DND-41 (cell line): ENCODE results near the gene RBMS2.

Experiments
- ATAC-seq: fragments of 200-7000 bp; cut with Tn5 transposase; 3 replicates; pipeline ENCODE4 v1.9.1; 2021; ENCODE audit warnings: low read depth; ENCODE audit not compliant: insufficient read depth
- DNase-seq: peaks from one replicate; pipeline ENCODE4 v3.0.0-alpha.2; 2020
- H2AFZ ChIP-seq: 2 replicates; pipeline ENCODE4 v1.6.0; 2012; ENCODE audit warnings: low read depth, low read length
- H3K27ac ChIP-seq: 2 replicates; pipeline ENCODE4 v1.5.1; 2012; ENCODE audit warnings: low read length, inconsistent platforms
- H3K27me3 ChIP-seq: fragments of 200-600 bp; sonication (generic); 2 replicates; pipeline ENCODE4 v1.6.0; 2012; ENCODE audit warnings: low read length, mild to moderate bottlenecking, inconsistent platforms; ENCODE audit not compliant: insufficient read depth, poor library complexity
- H3K36me3 ChIP-seq: 2 replicates; pipeline ENCODE4 v1.5.1; 2012; ENCODE audit warnings: low read length, inconsistent platforms; ENCODE audit not compliant: insufficient read depth
- H3K4me1 ChIP-seq: 2 replicates; pipeline ENCODE4 v1.5.1; 2012; ENCODE audit warnings: mild to moderate bottlenecking, low read length; ENCODE audit not compliant: insufficient read depth
- H3K4me2 ChIP-seq: 2 replicates; pipeline ENCODE4 v1.6.0; 2012; ENCODE audit warnings: mild to moderate bottlenecking, moderate library complexity, low read length, inconsistent platforms; ENCODE audit not compliant: insufficient read depth
- H3K4me3 ChIP-seq, 2 experiments: fragments of 200-600 bp in 1 of 2; shearing (Covaris generic) in 1 of 2; 2 replicates each; pipeline ENCODE4 v1.5.1; 2012 to 2016; ENCODE audit warnings: inconsistent platforms in 2 of 2, low read length in 2 of 2, mild to moderate bottlenecking in 2 of 2, low read depth in 1 of 2, moderate library complexity in 1 of 2
- H3K79me2 ChIP-seq: 2 replicates; pipeline ENCODE4 v1.6.0; 2012; ENCODE audit warnings: low read length, inconsistent platforms; ENCODE audit not compliant: insufficient read depth
- H3K9ac ChIP-seq: 2 replicates; pipeline ENCODE4 v1.6.0; 2012; ENCODE audit warnings: low read depth, mild to moderate bottlenecking, inconsistent platforms, low read length, moderate library complexity
- H3K9me3 ChIP-seq: 2 replicates; pipeline ENCODE4 v1.5.1; 2012; ENCODE audit warnings: low read length, moderate library complexity, mild to moderate bottlenecking, inconsistent platforms; ENCODE audit not compliant: insufficient read depth, severe bottlenecking
- H4K20me1 ChIP-seq: 2 replicates; pipeline ENCODE4 v1.6.0; 2012; ENCODE audit warnings: low read length; ENCODE audit not compliant: insufficient read depth
- EZH2 ChIP-seq: IDR thresholded peaks from 3 replicates; pipeline ENCODE4 v1.6.1; 2012; ENCODE audit warnings: borderline replicate concordance, low read depth, mild to moderate bottlenecking, moderate library complexity, low read length, inconsistent platforms; ENCODE audit not compliant: severe bottlenecking
- TF ChIP-seq, protein P1 (sequence below): IDR thresholded peaks from 2 replicates; pipeline ENCODE4 v1.5.1; 2012; ENCODE audit warnings: borderline replicate concordance, low read length, moderate library complexity, mild to moderate bottlenecking; ENCODE audit not compliant: poor library complexity, severe bottlenecking; ENCODE audit errors: extremely low read depth

RBMS2 gene

DNA sequence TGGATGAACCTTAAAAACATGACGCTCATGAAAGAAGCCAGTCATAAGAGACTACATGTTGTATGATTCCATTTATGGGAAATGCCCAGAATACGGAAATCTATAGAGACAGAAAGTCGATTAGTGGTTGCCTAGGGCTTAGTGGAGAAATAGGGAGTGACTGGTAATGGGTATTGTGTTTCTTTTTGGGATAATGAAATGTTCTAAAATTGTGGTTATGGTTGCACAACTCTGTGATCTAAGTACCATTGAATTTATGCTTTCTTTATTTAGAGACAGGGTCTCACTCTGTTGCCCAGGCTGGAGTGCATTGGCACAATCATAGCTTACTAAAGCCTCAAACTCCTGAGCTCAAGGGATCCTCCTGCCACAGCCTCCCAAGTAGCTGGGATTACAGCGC, 8.0 kb downstream of the RBMS2 start:
- Histone ChIP-seq H3K4me3 (no peak overlapping the region), H4K20me1 (no peaks in the 10 kb centered on the region), H3K79me2 (no peaks in the 10 kb centered on the region), H2AFZ (no peak overlapping the region), H3K9me3 (no peaks in the 10 kb centered on the region), H3K9ac (no peak overlapping the region), H3K4me1 (no peaks in the 10 kb centered on the region), H3K36me3 (no peaks in the 10 kb centered on the region), H3K27ac (no peak overlapping the region), H3K4me2 (no peak overlapping the region), H3K27me3 (no peaks in the 10 kb centered on the region)
- DNase-seq (no peak), ATAC-seq (no peak)
- TF ChIP-seq, protein P1, sequence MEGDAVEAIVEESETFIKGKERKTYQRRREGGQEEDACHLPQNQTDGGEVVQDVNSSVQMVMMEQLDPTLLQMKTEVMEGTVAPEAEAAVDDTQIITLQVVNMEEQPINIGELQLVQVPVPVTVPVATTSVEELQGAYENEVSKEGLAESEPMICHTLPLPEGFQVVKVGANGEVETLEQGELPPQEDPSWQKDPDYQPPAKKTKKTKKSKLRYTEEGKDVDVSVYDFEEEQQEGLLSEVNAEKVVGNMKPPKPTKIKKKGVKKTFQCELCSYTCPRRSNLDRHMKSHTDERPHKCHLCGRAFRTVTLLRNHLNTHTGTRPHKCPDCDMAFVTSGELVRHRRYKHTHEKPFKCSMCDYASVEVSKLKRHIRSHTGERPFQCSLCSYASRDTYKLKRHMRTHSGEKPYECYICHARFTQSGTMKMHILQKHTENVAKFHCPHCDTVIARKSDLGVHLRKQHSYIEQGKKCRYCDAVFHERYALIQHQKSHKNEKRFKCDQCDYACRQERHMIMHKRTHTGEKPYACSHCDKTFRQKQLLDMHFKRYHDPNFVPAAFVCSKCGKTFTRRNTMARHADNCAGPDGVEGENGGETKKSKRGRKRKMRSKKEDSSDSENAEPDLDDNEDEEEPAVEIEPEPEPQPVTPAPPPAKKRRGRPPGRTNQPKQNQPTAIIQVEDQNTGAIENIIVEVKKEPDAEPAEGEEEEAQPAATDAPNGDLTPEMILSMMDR = no peak
- no peak for TF ChIP-seq EZH2

DNA sequence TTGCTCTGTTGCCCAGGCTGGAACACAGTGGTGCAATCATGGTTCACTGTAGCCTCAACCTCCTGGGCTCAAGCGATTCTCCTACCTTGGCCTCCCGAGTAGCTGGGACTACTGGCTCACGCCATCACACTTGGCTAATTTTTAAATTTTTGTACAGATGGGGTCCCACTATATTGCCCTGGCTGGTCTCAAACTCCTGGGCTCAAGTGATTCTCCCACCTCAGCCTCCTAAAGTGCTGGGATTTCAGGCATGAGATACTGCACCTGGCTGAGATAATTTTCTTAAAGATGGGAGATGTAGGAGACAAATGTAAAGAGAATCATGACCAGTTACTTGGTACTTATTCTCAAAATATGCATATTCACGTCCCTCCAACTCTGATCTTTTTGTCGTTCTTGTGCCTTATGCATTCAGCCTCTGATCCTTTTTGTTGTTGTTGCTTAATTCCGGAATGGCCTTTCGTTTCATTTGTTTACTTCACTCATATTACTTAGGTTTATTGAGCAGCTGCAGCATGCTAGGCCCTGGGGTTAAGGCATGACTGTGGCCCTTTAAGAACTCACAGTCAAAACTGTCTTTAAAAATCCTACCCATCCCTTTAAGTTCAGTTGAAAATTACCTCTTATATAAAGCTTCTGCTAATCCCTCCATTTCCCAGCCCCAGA, 8.9 kb downstream of the RBMS2 start:
- no peak overlapping the region for H3K9ac ChIP-seq
- DNase-seq = no peak
- no peak overlapping the region for H3K4me2 ChIP-seq
- H3K4me3 ChIP-seq = no peak overlapping the region
- no peaks in the 10 kb centered on the region for H3K79me2 ChIP-seq
- no peak for ATAC-seq
- H3K4me1 ChIP-seq = no peaks in the 10 kb centered on the region
- TF ChIP-seq, protein P1 = no peak
- TF ChIP-seq EZH2 = no peak
- H3K27ac ChIP-seq = no peak overlapping the region
- no peaks in the 10 kb centered on the region for H3K27me3 ChIP-seq
- no peaks in the 10 kb centered on the region for H4K20me1 ChIP-seq
- no peaks in the 10 kb centered on the region for H3K9me3 ChIP-seq
- no peak overlapping the region for H2AFZ ChIP-seq
- no peaks in the 10 kb centered on the region for H3K36me3 ChIP-seq

DNA sequence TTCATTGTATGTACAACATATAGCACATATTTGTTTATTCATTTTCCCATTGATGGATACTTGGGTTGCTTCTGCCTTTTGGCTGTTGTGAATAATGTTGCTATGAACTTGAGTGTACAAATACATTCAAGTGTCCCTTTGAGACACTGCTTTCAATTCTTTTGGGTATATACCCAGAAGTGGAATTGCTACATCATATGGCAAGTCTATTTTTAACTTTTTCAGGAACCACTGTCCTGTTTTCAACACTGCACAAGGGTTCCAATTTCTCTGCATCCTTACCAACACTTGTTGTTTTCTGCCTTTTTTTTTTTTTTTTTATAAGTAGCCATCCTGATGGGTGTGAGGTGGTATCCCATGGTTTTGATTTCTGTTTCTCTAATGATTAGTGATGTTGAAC, 15.9 kb downstream of the RBMS2 start:
- no peak overlapping the region for H3K9ac ChIP-seq
- TF ChIP-seq EZH2 = no peak
- TF ChIP-seq, protein P1 = no peak
- H3K4me2 ChIP-seq = no peak overlapping the region
- ATAC-seq (no peak), DNase-seq (no peak)
- H3K36me3 ChIP-seq = no peaks in the 10 kb centered on the region
- peaks cover 2% of the 10 kb centered on the region; the same call in 1 of the 2 replicates for H3K79me2 ChIP-seq
- H3K4me1 ChIP-seq = no peaks in the 10 kb centered on the region
- H3K27me3 ChIP-seq = no peaks in the 10 kb centered on the region
- H2AFZ ChIP-seq = no peak overlapping the region
- no peaks in the 10 kb centered on the region for H3K9me3 ChIP-seq
- H3K4me3 ChIP-seq = no peak overlapping the region
- no peak overlapping the region for H3K27ac ChIP-seq
- H4K20me1 ChIP-seq = no peaks in the 10 kb centered on the region
